Breast epithelium (tissue), 3 donors: Measurements from ENCODE around the gene EFR3B.

ENCODE experiments used
- POLR2A ChIP-seq: fragments of 450-650 bp; IDR thresholded peaks from one replicate; pipeline ENCODE4 v1.6.1; 2016; ENCODE audit warnings: antibody characterized with exemption, mild to moderate bottlenecking, moderate library complexity
- POLR2AphosphoS5 ChIP-seq, 3 donors: sonication (generic); formaldehyde crosslinking; IDR thresholded peaks; one replicate each; pipeline ENCODE4 v1.6.1; 2017; ENCODE audit warnings: antibody characterized with exemption in 3 of 3
- TF ChIP-seq, protein P1 (sequence below), 3 donors: fragments of 450-650 bp; IDR thresholded peaks; one replicate each; pipeline ENCODE4 v1.5.1; 2016 to 2017; ENCODE audit warnings: antibody characterized with exemption in 3 of 3, mild to moderate bottlenecking in 3 of 3, moderate library complexity in 3 of 3

DNA sequence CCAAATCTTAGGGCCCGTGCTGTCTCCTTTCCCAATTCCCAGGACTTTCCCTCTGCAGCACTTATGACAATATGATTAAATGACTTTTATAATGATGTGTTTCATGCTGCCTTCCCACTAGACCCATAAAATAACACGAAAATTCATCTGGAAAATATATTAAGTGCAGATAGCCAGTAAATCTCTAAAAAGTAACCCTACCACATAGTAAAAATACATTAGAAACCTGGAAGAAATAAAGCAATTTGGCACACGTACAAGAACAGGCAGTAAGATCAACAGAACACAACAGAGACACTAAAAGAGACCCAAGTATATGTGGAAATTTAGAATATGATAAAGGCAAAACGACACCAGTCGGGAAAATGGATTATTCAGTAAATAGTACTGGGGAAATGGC lies 156.7 kb downstream of the EFR3B start:
- TF ChIP-seq POLR2AphosphoS5 (IDR thresholded peaks at IDR 0.05) (no peak), POLR2A (no peak)
- TF ChIP-seq, protein P1, sequence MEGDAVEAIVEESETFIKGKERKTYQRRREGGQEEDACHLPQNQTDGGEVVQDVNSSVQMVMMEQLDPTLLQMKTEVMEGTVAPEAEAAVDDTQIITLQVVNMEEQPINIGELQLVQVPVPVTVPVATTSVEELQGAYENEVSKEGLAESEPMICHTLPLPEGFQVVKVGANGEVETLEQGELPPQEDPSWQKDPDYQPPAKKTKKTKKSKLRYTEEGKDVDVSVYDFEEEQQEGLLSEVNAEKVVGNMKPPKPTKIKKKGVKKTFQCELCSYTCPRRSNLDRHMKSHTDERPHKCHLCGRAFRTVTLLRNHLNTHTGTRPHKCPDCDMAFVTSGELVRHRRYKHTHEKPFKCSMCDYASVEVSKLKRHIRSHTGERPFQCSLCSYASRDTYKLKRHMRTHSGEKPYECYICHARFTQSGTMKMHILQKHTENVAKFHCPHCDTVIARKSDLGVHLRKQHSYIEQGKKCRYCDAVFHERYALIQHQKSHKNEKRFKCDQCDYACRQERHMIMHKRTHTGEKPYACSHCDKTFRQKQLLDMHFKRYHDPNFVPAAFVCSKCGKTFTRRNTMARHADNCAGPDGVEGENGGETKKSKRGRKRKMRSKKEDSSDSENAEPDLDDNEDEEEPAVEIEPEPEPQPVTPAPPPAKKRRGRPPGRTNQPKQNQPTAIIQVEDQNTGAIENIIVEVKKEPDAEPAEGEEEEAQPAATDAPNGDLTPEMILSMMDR (IDR thresholded peaks at IDR 0.05), result no peak
